ENCODE data around the gene FRAS1.
A peak's percentile ranks its signal among the peaks of the same experiment; 100 is the strongest.
"Not testable (repeated sequence)": the region's sequence is repeated elsewhere in the genome, so short reads cannot be mapped to it uniquely, and the experiment has no call there.

FRAS1 gene, protein sequence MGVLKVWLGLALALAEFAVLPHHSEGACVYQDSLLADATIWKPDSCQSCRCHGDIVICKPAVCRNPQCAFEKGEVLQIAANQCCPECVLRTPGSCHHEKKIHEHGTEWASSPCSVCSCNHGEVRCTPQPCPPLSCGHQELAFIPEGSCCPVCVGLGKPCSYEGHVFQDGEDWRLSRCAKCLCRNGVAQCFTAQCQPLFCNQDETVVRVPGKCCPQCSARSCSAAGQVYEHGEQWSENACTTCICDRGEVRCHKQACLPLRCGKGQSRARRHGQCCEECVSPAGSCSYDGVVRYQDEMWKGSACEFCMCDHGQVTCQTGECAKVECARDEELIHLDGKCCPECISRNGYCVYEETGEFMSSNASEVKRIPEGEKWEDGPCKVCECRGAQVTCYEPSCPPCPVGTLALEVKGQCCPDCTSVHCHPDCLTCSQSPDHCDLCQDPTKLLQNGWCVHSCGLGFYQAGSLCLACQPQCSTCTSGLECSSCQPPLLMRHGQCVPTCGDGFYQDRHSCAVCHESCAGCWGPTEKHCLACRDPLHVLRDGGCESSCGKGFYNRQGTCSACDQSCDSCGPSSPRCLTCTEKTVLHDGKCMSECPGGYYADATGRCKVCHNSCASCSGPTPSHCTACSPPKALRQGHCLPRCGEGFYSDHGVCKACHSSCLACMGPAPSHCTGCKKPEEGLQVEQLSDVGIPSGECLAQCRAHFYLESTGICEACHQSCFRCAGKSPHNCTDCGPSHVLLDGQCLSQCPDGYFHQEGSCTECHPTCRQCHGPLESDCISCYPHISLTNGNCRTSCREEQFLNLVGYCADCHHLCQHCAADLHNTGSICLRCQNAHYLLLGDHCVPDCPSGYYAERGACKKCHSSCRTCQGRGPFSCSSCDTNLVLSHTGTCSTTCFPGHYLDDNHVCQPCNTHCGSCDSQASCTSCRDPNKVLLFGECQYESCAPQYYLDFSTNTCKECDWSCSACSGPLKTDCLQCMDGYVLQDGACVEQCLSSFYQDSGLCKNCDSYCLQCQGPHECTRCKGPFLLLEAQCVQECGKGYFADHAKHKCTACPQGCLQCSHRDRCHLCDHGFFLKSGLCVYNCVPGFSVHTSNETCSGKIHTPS (N-terminal part only)

DNA sequence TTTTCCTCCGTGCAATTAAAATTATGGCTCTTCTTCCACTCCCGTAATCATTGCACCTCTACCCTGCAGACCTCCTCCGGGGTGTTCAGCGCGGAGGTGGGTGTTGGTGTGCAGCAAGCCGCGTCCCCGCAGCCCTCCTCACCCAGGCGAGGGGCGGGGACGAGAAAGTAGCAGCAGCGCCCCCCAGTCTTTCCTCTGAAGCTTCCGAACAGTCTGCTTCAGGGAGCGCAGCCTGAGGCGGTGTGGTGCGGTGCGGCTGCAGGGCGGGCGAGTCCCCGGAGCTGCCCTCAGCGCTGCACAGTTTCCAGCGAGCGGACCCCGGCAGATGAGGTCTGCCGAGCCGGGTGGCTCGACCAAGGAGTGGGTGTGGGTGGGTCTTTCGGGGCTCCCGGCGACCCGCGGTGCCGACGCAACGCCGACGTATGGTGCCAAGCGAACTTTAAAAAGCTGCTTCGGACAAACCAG is at the start of gene FRAS1:
FRAS1 (plus strand) TSS at position 189 of the 465 bp plus-strand sequence. CDS start 687 bp downstream, outside the sequence.
- no peak within 1 kb of the TSS for H3K27ac ChIP-seq
- TF ChIP-seq EZH2 (IDR thresholded peaks at IDR 0.05), result no peak
- TF ChIP-seq POLR2AphosphoS5 (IDR thresholded peaks at IDR 0.05; ENCODE audit: borderline replicate concordance, low read depth, low read length), result no peak
- no peak for TF ChIP-seq FOXP2 (optimal IDR thresholded peaks at IDR 0.05; ENCODE audit: control extremely low read depth, extremely low read length, insufficient read depth)

DNA sequence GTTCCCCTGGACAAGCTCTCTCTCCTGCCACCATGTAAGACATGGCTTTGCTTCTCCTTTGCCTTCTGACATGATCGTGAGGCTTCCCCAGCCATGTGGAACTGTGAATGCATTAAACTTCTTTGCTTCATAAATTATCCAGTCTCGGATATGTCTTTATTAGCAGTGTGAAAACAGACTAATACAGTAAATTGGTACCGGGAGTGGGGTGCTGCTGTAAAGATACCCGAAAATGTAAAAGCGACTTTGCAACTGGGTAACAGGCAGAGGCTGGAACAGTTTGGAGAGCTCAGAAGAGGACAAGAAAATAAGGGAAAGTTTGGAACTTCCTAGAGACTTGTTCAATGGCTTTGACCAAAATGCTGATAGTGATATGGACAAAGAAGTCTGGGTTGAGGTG is 46.1 kb upstream of the FRAS1 start:
- not testable (repeated sequence) for H3K9ac ChIP-seq (ENCODE audit: insufficient read length); H3K9me3 ChIP-seq (ENCODE audit: low read depth, low read length); H3K27ac ChIP-seq; H3K36me3 ChIP-seq (ENCODE audit: insufficient read depth, low read length); H3K4me3 ChIP-seq; DNase-seq (ENCODE audit: low read depth, low spot score)

More for the DNA sequence above, at the start of gene FRAS1:
- no peak for DNase-seq (ENCODE audit: low read depth, low spot score)
- Histone ChIP-seq H3K9me3 (ENCODE audit: low read depth, low read length) (no peaks in the 10 kb centered on the region), H3K9ac (ENCODE audit: insufficient read length) (peak within 1 kb of the TSS; percentile 40), H3K36me3 (ENCODE audit: insufficient read depth, low read length) (no peaks in the 10 kb centered on the region), H3K4me3 (peak within 1 kb of the TSS; percentile 87)

DNA sequence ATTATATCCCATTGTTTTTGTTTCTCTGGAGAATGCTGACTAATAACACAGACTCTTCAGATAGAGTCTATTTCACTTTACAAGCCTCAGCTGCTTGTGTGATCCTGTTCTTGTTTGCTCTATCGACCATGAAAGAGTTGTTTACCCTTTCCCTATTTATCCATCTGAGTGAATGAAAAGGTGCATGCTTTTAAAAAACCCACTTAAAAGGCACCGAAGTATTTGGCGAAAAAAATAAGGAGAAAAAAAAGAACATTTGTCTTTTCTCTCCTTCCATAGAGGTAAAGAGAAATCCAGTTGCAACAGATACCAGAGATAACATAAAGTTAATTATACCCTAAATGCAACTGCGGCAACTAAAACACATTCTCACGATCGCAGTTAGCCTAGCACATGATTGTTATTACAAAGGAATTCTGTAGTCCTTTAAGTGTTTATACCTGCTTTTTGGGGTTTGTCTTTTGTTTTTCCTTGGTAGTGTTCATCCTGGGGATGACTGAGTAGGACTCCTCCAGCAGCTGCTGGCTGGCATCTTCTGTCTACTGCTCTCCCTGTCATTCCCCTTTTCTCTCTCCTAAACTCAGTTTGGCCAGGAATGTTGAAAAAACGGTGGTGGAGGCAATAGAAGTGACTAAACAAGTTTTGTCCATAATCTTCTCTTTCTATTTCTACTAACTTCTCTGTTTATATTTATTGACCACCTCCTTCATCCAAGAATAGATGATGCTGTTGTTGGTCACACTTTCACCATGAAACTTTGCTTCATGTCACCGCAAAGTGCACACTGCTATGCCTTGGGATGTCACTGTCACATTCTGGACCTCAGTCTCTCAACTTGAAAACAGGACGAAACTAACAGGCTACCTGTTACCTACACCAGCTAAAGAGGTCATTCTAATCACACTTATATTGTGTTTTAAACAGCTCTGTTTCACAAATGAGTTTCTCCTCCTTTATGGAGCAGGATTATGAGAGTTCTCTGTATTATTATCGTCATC is 41.9 kb upstream of the FRAS1 start:
- no peak for TF ChIP-seq FOXP2 (optimal IDR thresholded peaks at IDR 0.05; ENCODE audit: control extremely low read depth, extremely low read length, insufficient read depth)
- no peak for TF ChIP-seq EZH2 (IDR thresholded peaks at IDR 0.05)
- TF ChIP-seq POLR2AphosphoS5 (IDR thresholded peaks at IDR 0.05; ENCODE audit: borderline replicate concordance, low read depth, low read length), result no peak
- Histone ChIP-seq H3K9ac (ENCODE audit: insufficient read length) (no peak overlapping the region), H3K9me3 (ENCODE audit: low read depth, low read length) (no peaks in the 10 kb centered on the region), H3K4me3 (no peak overlapping the region), H3K27ac (no peak overlapping the region), H3K36me3 (ENCODE audit: insufficient read depth, low read length) (no peaks in the 10 kb centered on the region)
- DNase-seq (ENCODE audit: low read depth, low spot score), result no peak

GRCh38 chr4:78018271-78019049 is 38.7 kb upstream of the FRAS1 start:
- H3K27ac ChIP-seq, result no peak overlapping the region

DNA sequence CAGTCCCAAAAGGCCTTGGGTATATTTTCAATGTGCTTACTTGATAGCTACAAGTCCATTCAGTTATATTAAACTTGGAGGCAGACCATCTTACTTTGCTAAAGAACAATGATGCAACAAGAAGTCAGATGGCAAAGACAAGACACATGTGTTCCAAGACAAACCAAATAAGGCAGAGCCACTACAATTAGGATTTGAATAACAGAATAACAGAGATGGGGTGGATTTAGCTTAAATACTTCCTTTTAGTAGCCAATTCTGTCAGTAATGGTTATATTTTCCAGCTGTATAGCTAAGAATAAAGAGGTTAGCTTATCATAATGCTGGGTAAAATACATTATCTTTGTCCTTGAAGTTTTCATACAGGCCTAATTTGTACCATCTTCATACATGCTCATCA is 37.7 kb upstream of the FRAS1 start:
- H3K27ac ChIP-seq, result no peak overlapping the region
- DNase-seq (ENCODE audit: low read depth, low spot score), result no peak
- H3K9me3 ChIP-seq (ENCODE audit: low read depth, low read length), result no peaks in the 10 kb centered on the region
- H3K9ac ChIP-seq (ENCODE audit: insufficient read length), result no peak overlapping the region
- no peak overlapping the region for H3K4me3 ChIP-seq
- no peak for TF ChIP-seq POLR2AphosphoS5 (IDR thresholded peaks at IDR 0.05; ENCODE audit: borderline replicate concordance, low read depth, low read length)
- no peak for TF ChIP-seq EZH2 (IDR thresholded peaks at IDR 0.05)
- TF ChIP-seq FOXP2 (optimal IDR thresholded peaks at IDR 0.05; ENCODE audit: control extremely low read depth, extremely low read length, insufficient read depth), result no peak
- H3K36me3 ChIP-seq (ENCODE audit: insufficient read depth, low read length), result no peaks in the 10 kb centered on the region

More at GRCh38 chr4:78018271-78019049, 38.7 kb upstream of the FRAS1 start:
- Histone ChIP-seq H3K36me3 (ENCODE audit: insufficient read depth, low read length) (no peaks in the 10 kb centered on the region), H3K9ac (ENCODE audit: insufficient read length) (no peak overlapping the region), H3K9me3 (ENCODE audit: low read depth, low read length) (no peaks in the 10 kb centered on the region), H3K4me3 (no peak overlapping the region)
- DNase-seq (ENCODE audit: low read depth, low spot score), result no peak
- no peak for TF ChIP-seq FOXP2 (optimal IDR thresholded peaks at IDR 0.05; ENCODE audit: control extremely low read depth, extremely low read length, insufficient read depth)
- TF ChIP-seq POLR2AphosphoS5 (IDR thresholded peaks at IDR 0.05; ENCODE audit: borderline replicate concordance, low read depth, low read length), result no peak
- no peak for TF ChIP-seq EZH2 (IDR thresholded peaks at IDR 0.05)

DNA sequence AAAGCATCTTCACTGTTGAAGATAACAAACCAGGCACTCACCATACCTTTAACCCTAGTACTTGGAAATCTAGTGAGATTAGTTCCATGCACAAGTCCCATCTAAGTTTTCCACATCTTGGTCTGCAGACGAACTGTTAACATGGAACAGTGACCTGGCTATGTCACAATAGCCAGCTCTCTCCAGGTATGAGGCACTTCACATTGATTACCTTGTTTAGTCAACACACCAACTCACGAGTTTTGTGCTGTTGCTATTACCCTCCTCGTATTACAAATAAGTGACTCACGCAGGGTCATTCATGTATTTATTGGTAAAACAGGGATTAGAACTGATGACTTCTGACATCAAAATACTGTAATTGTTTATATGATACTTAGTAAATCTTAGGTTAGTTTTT is 36.4 kb upstream of the FRAS1 start:
- no peak for DNase-seq (ENCODE audit: low read depth, low spot score)
- TF ChIP-seq EZH2 (IDR thresholded peaks at IDR 0.05) (no peak), FOXP2 (optimal IDR thresholded peaks at IDR 0.05; ENCODE audit: control extremely low read depth, extremely low read length, insufficient read depth) (no peak), POLR2AphosphoS5 (IDR thresholded peaks at IDR 0.05; ENCODE audit: borderline replicate concordance, low read depth, low read length) (no peak)
- Histone ChIP-seq H3K4me3 (no peak overlapping the region), H3K9ac (ENCODE audit: insufficient read length) (no peak overlapping the region), H3K27ac (no peak overlapping the region), H3K9me3 (ENCODE audit: low read depth, low read length) (no peaks in the 10 kb centered on the region), H3K36me3 (ENCODE audit: insufficient read depth, low read length) (no peaks in the 10 kb centered on the region)

DNA sequence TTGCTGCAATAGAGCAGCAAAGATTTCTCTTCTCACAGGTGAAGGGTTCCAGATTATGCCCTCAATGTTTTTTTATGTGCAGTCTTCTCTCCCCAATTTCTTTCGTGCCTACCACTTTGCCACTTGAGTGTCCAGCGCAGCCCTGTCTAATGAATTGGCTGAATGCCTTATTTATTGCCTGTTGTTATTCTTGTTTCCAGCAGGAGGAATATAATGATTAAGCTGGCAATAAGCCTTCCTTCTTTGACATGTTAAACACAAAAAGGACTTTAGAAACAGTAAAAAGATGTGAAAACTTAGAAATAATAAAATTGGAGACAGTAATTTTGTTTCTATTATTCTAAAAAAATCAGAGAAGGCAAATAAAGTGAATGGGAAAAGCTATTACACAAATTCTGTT is 34.6 kb upstream of the FRAS1 start:
- Histone ChIP-seq H3K9ac (ENCODE audit: insufficient read length) (no peak overlapping the region), H3K27ac (no peak overlapping the region), H3K4me3 (no peak overlapping the region), H3K36me3 (ENCODE audit: insufficient read depth, low read length) (no peaks in the 10 kb centered on the region), H3K9me3 (ENCODE audit: low read depth, low read length) (no peaks in the 10 kb centered on the region)
- no peak for DNase-seq (ENCODE audit: low read depth, low spot score)
- TF ChIP-seq POLR2AphosphoS5 (IDR thresholded peaks at IDR 0.05; ENCODE audit: borderline replicate concordance, low read depth, low read length) (no peak), EZH2 (IDR thresholded peaks at IDR 0.05) (no peak), FOXP2 (optimal IDR thresholded peaks at IDR 0.05; ENCODE audit: control extremely low read depth, extremely low read length, insufficient read depth) (no peak)
